Measurements from ENCODE around the gene ACAT2. TPM values are rescaled to one million over a fixed set of nuclear protein-coding genes. Genes with fewer than 3 reads are reported as not detected.
"Not testable (repeated sequence)": the region's sequence is repeated elsewhere in the genome, so short reads cannot be mapped to it uniquely, and the experiment has no call there.

ACAT2 gene
- polyA plus RNA-seq, 4 donors: 12.2 to 55.0 (median 21.6) TPM

DNA sequence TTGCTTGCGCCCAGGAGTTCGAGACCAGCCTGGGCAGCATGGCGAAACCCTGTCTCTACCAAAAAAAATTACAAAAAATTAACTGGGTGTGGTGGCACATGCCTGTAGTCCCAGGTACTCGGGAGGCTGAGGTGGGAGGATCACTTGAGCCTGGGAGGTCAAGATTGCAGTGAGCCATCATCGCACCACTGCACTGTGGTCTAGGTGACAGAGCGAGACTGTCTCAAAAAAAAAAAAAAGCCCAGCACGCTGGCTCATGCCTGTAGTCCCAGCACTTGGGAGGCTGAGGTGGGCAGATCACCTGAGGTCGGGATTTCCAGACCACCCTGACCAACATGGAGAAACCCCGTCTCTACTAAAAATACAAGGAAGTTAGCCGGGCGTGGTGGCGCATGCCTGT is 28.4 kb upstream of the ACAT2 start:
- H3K4me3 ChIP-seq (ENCODE audit: low read depth in 1 of 3, low read length in 3 of 3); H3K4me1 ChIP-seq (ENCODE audit: control insufficient read depth in 3 of 3, insufficient read depth in 2 of 3, low read depth in 1 of 3, low read length in 2 of 3); H3K9me3 ChIP-seq (ENCODE audit: control insufficient read depth in 2 of 2, insufficient read depth in 1 of 2, low read depth in 1 of 2, low read length in 1 of 2); H3K27ac ChIP-seq (ENCODE audit: low read depth in 1 of 3, low read length in 2 of 3); DNase-seq; H3K27me3 ChIP-seq (ENCODE audit: control insufficient read depth in 3 of 3, insufficient read depth in 3 of 3, low read length in 3 of 3); FAIRE-seq: not testable (repeated sequence)
- WGBS, 3 donors: 92 to 96% (median 93%) methylated on average over 12 of the region's 12 CpGs
- peaks cover 0 to 25% (median 1%) of the 10 kb centered on the region in 3 donors for H3K36me3 ChIP-seq (ENCODE audit: control insufficient read depth in 3 of 3, insufficient read depth in 2 of 3, low read depth in 1 of 3, low read length in 3 of 3)

DNA sequence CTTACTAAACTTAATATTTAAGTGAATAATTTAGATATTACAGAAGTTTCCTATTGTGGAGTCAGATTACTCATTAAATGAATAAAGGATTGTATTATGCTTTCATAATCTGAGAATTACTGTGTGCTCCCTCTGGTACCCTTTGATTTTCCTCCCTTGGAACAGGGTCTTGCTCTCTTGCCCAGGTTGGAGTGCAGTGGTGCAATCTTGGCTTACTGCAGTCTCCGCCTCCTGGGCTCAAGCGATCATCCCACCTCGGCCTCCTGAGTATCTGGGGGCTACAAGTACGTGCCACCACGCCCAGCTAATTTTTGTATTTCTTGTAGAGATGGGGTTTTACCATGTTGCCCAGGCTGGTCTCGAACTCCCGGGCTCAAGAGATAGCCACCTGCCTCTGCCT is 24.9 kb upstream of the ACAT2 start:
- DNase-seq: no peak
- no peaks in the 10 kb centered on the region for H3K27me3 ChIP-seq (ENCODE audit: control insufficient read depth in 3 of 3, insufficient read depth in 3 of 3, low read length in 3 of 3)
- no peak overlapping the region for H3K27ac ChIP-seq (ENCODE audit: low read depth in 1 of 3, low read length in 2 of 3)
- no peaks in the 10 kb centered on the region for H3K9me3 ChIP-seq (ENCODE audit: control insufficient read depth in 2 of 2, insufficient read depth in 1 of 2, low read depth in 1 of 2, low read length in 1 of 2)
- H3K4me3 ChIP-seq (ENCODE audit: low read depth in 1 of 3, low read length in 3 of 3): no peak overlapping the region
- no peak for FAIRE-seq
- H3K4me1 ChIP-seq (ENCODE audit: control insufficient read depth in 3 of 3, insufficient read depth in 2 of 3, low read depth in 1 of 3, low read length in 2 of 3): no peaks in the 10 kb centered on the region
- WGBS, 3 donors: 87 to 89% (median 88%) methylated on average over 7 of the region's 7 CpGs
- H3K36me3 ChIP-seq (ENCODE audit: control insufficient read depth in 3 of 3, insufficient read depth in 2 of 3, low read depth in 1 of 3, low read length in 3 of 3): peaks cover 4 to 30% (median 4%) of the 10 kb centered on the region in 3 donors

DNA sequence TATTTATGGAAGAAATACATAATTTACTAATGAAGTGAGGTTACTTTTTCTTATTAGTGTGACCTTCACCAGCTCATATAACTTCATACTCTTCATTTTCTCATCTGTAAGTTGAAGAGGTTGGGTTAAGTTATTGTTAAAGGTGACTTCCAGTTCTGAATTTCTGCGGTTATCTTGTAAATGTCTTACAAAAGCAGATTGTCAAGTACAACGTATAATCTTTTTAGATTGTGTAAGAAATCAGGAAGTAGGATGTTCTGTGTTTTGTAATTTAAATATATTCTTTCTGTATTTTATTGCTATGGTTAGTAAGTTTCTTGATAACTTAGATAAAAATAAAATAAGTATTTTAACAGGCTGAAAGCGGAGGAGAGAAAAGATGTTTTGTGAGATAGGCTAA is 22.5 kb upstream of the ACAT2 start:
- no peaks in the 10 kb centered on the region for H3K27me3 ChIP-seq (ENCODE audit: control insufficient read depth in 3 of 3, insufficient read depth in 3 of 3, low read length in 3 of 3)
- no peaks in the 10 kb centered on the region for H3K9me3 ChIP-seq (ENCODE audit: control insufficient read depth in 2 of 2, insufficient read depth in 1 of 2, low read depth in 1 of 2, low read length in 1 of 2)
- no peaks in the 10 kb centered on the region for H3K4me1 ChIP-seq (ENCODE audit: control insufficient read depth in 3 of 3, insufficient read depth in 2 of 3, low read depth in 1 of 3, low read length in 2 of 3)
- peaks cover 8 to 28% (median 12%) of the 10 kb centered on the region in 3 donors for H3K36me3 ChIP-seq (ENCODE audit: control insufficient read depth in 3 of 3, insufficient read depth in 2 of 3, low read depth in 1 of 3, low read length in 3 of 3)
- WGBS, 3 donors: 58 to 64% (median 61%) methylated on average over 3 of the region's 3 CpGs
- H3K4me3 ChIP-seq (ENCODE audit: low read depth in 1 of 3, low read length in 3 of 3): no peak overlapping the region
- peak overlapping the region in 1 of 3 donors; percentile 12 for H3K27ac ChIP-seq (ENCODE audit: low read depth in 1 of 3, low read length in 2 of 3)
- DNase-seq: peak in 1 of 2 donors; percentile 11
- FAIRE-seq: no peak

DNA sequence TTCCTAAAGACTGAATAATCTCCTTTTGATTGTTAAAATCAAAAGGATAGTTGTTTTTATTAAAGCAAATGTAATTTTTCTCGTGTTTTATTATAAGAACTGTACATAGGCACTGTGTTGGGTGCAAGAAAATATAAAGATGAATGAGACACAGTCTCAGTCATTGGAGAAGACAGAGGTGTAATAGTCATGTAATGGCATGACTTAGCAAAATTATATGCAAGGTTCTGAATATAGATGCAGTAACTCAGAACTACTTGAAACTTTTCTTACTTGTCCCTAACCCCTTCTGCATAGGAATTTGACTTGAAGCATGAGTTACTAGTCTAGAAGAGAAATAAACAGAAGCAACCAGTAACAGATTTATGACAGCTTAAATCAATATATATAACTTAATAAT is 19.7 kb upstream of the ACAT2 start:
- peaks cover 21 to 26% (median 24%) of the 10 kb centered on the region in 3 donors for H3K36me3 ChIP-seq (ENCODE audit: control insufficient read depth in 3 of 3, insufficient read depth in 2 of 3, low read depth in 1 of 3, low read length in 3 of 3)
- no peaks in the 10 kb centered on the region for H3K4me1 ChIP-seq (ENCODE audit: control insufficient read depth in 3 of 3, insufficient read depth in 2 of 3, low read depth in 1 of 3, low read length in 2 of 3)
- H3K27ac ChIP-seq (ENCODE audit: low read depth in 1 of 3, low read length in 2 of 3): no peak overlapping the region
- DNase-seq (no peak), FAIRE-seq (no peak)
- H3K27me3 ChIP-seq (ENCODE audit: control insufficient read depth in 3 of 3, insufficient read depth in 3 of 3, low read length in 3 of 3): no peaks in the 10 kb centered on the region
- no peaks in the 10 kb centered on the region for H3K9me3 ChIP-seq (ENCODE audit: control insufficient read depth in 2 of 2, insufficient read depth in 1 of 2, low read depth in 1 of 2, low read length in 1 of 2)
- WGBS, 3 donors: 59 to 86% (median 67%) methylated on average over 1 of the region's 1 CpG
- H3K4me3 ChIP-seq (ENCODE audit: low read depth in 1 of 3, low read length in 3 of 3): no peak overlapping the region

DNA sequence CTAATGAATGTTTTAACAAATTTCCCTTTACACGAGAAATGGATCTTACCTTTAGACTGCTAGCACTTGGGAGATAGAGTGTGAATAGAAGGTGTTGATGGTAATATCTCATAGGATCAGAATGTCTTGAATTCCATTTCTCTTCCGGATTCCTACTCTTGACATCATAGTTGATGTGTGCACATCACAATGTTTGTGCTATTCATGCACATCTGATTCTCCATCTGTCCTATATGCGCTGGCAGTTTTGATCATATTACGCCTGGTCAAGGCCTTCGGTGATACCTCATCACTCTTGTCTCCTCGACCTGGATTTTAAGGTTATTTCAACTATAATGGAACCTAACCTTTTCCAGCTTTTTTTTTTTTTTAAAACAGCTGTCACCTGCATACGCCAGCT is 16.8 kb upstream of the ACAT2 start:
- WGBS, 3 donors: 84 to 89% (median 84%) methylated on average over 7 of the region's 7 CpGs
- H3K4me1 ChIP-seq (ENCODE audit: control insufficient read depth in 3 of 3, insufficient read depth in 2 of 3, low read depth in 1 of 3, low read length in 2 of 3): no peaks in the 10 kb centered on the region
- no peak overlapping the region for H3K4me3 ChIP-seq (ENCODE audit: low read depth in 1 of 3, low read length in 3 of 3)
- no peaks in the 10 kb centered on the region for H3K27me3 ChIP-seq (ENCODE audit: control insufficient read depth in 3 of 3, insufficient read depth in 3 of 3, low read length in 3 of 3)
- no peak for DNase-seq
- no peaks in the 10 kb centered on the region for H3K9me3 ChIP-seq (ENCODE audit: control insufficient read depth in 2 of 2, insufficient read depth in 1 of 2, low read depth in 1 of 2, low read length in 1 of 2)
- H3K27ac ChIP-seq (ENCODE audit: low read depth in 1 of 3, low read length in 2 of 3): no peak overlapping the region
- H3K36me3 ChIP-seq (ENCODE audit: control insufficient read depth in 3 of 3, insufficient read depth in 2 of 3, low read depth in 1 of 3, low read length in 3 of 3): peaks cover 21 to 28% (median 25%) of the 10 kb centered on the region in 3 donors
- no peak for FAIRE-seq

DNA sequence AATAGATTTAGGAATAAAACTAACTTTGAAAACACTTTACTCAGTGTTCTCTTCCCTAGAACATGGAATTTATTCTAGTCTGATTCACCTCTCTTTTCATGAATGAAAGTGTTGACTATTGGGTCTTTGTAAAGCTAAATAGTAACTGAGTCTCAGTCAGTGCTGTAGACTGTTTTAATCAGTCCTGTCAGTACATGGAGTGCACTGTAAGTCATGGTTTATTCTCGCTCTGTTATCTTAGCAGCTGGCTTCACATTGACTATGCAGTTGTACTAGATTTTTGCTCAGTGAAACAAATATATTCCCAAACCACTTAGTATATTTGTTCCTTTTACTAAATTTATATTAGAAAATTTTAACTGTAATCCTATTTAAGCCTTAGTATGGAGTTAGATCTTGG is 15.1 kb upstream of the ACAT2 start:
- Histone ChIP-seq H3K27me3 (ENCODE audit: control insufficient read depth in 3 of 3, insufficient read depth in 3 of 3, low read length in 3 of 3) (no peaks in the 10 kb centered on the region), H3K9me3 (ENCODE audit: control insufficient read depth in 2 of 2, insufficient read depth in 1 of 2, low read depth in 1 of 2, low read length in 1 of 2) (no peaks in the 10 kb centered on the region), H3K36me3 (ENCODE audit: control insufficient read depth in 3 of 3, insufficient read depth in 2 of 3, low read depth in 1 of 3, low read length in 3 of 3) (peaks cover 16 to 30% (median 26%) of the 10 kb centered on the region in 3 donors), H3K27ac (ENCODE audit: low read depth in 1 of 3, low read length in 2 of 3) (no peak overlapping the region), H3K4me1 (ENCODE audit: control insufficient read depth in 3 of 3, insufficient read depth in 2 of 3, low read depth in 1 of 3, low read length in 2 of 3) (no peaks in the 10 kb centered on the region), H3K4me3 (ENCODE audit: low read depth in 1 of 3, low read length in 3 of 3) (no peak overlapping the region)
- 86 to 90% (median 90%) methylated on average over 1 of the region's 1 CpG for WGBS, 3 donors
- DNase-seq (no peak), FAIRE-seq (no peak)

DNA sequence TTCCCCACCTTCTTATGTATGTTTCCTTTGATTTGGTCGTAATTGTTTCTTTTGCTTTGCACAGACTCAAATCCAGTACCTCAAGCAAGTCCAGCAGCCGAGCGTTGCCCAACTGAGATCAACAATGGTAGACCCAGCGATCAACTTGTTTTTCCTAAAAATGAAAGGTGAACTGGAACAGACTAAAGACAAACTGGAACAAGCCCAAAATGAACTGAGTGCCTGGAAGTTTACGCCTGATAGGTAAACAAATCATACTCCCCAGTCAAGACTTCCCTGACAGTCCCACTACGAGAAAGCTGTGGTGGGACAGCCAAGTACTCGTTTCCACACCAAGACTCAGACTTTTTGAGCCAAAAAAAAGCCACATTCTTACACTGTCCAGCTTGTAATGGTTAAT is 13.7 kb upstream of the ACAT2 start:
- not testable (repeated sequence) for FAIRE-seq; DNase-seq; H3K27ac ChIP-seq (ENCODE audit: low read depth in 1 of 3, low read length in 2 of 3); H3K4me1 ChIP-seq (ENCODE audit: control insufficient read depth in 3 of 3, insufficient read depth in 2 of 3, low read depth in 1 of 3, low read length in 2 of 3); H3K9me3 ChIP-seq (ENCODE audit: control insufficient read depth in 2 of 2, insufficient read depth in 1 of 2, low read depth in 1 of 2, low read length in 1 of 2); H3K4me3 ChIP-seq (ENCODE audit: low read depth in 1 of 3, low read length in 3 of 3); H3K27me3 ChIP-seq (ENCODE audit: control insufficient read depth in 3 of 3, insufficient read depth in 3 of 3, low read length in 3 of 3)
- H3K36me3 ChIP-seq (ENCODE audit: control insufficient read depth in 3 of 3, insufficient read depth in 2 of 3, low read depth in 1 of 3, low read length in 3 of 3): peaks cover 13 to 32% (median 21%) of the 10 kb centered on the region in 3 donors
- WGBS, 3 donors: 81 to 87% (median 81%) methylated on average over 7 of the region's 7 CpGs

DNA sequence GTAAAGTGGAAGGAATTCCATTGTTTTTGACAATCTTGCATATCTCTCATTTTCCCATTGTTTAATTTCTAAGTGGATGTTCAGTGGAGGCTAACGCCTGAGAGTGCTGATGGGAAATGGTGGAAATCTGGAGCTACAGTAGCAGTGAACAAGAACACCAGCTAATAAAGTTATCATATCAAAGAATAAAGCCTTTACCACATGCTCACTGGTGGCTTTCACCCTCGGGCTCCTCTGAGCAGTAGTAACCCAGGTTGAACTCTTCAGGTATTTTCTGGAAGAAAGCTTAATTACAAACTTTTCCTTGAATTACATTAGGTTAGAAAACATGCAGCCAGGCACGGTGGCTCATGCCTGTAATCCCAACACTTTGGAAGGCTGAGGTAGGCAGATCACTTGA is 10.4 kb upstream of the ACAT2 start:
- FAIRE-seq: no peak

More for the DNA sequence above, 10.4 kb upstream of the ACAT2 start:
- Histone ChIP-seq H3K36me3 (ENCODE audit: control insufficient read depth in 3 of 3, insufficient read depth in 2 of 3, low read depth in 1 of 3, low read length in 3 of 3) (peaks cover 2 to 25% (median 23%) of the 10 kb centered on the region in 3 donors), H3K27me3 (ENCODE audit: control insufficient read depth in 3 of 3, insufficient read depth in 3 of 3, low read length in 3 of 3) (no peaks in the 10 kb centered on the region), H3K4me1 (ENCODE audit: control insufficient read depth in 3 of 3, insufficient read depth in 2 of 3, low read depth in 1 of 3, low read length in 2 of 3) (no peaks in the 10 kb centered on the region), H3K27ac (ENCODE audit: low read depth in 1 of 3, low read length in 2 of 3) (no peak overlapping the region), H3K4me3 (ENCODE audit: low read depth in 1 of 3, low read length in 3 of 3) (no peak overlapping the region), H3K9me3 (ENCODE audit: control insufficient read depth in 2 of 2, insufficient read depth in 1 of 2, low read depth in 1 of 2, low read length in 1 of 2) (no peaks in the 10 kb centered on the region)
- 80 to 89% (median 88%) methylated on average over 3 of the region's 3 CpGs for WGBS, 3 donors
- DNase-seq: no peak

Data from small intestine (tissue), 7 donors.